ENCODE measurements around the gene ABCC4. TPM values are rescaled to one million over a fixed set of nuclear protein-coding genes. Genes with fewer than 3 reads are reported as not detected.

The ABCC4 gene
- total RNA-seq, 1 experiment from 2014 or later, result 26.3 TPM

GRCh38 chr13:95195146-95195545 is 106.1 kb downstream of the ABCC4 start:
- H3K27me3 ChIP-seq (ENCODE audit: insufficient read depth, low read length), result no peaks in the 10 kb centered on the region
- H3K27ac ChIP-seq (ENCODE audit: low read depth, low read length), result no peak overlapping the region
- H3K4me3 ChIP-seq (replicated peaks in 1 of 2; ENCODE audit: low read depth in 1 of 2, low read length in 2 of 2), result no peak overlapping the region
- H3K4me1 ChIP-seq (ENCODE audit: control insufficient read depth in 1 of 2, insufficient read depth in 2 of 2, low read length in 2 of 2), result no peaks in the 10 kb centered on the region
- no peaks in the 10 kb centered on the region for H3K9me2 ChIP-seq (ENCODE audit: insufficient read depth)
- H3K9ac ChIP-seq (ENCODE audit: low read length), result no peak overlapping the region
- H4K20me1 ChIP-seq (ENCODE audit: insufficient read depth), result no peaks in the 10 kb centered on the region
- BruUV-seq (replicated peaks), result no TSS peak
- intact Hi-C loops (cut with micrococcal nuclease), result no loop called here
- H3K4me2 ChIP-seq (ENCODE audit: low read length), result no peak overlapping the region
- H3K9me3 ChIP-seq (ENCODE audit: control insufficient read depth in 1 of 2, insufficient read depth in 1 of 2, low read depth in 1 of 2, low read length in 2 of 2), result no peaks in the 10 kb centered on the region
- peaks cover 15% of the 10 kb centered on the region; the same call in 1 of the 2 replicates for H3K79me2 ChIP-seq (ENCODE audit: insufficient read depth, low read length)
- no peak overlapping the region for H2AFZ ChIP-seq (ENCODE audit: low read depth, low read length, poor library complexity, severe bottlenecking)
- ChIA-PET RAD21 (ENCODE audit: low non-redundant PET in 1 of 2, low total read pairs in 2 of 2, uncharacterized antibody in 2 of 2, unreplicated experiment in 2 of 2) (no interaction called here), CTCF (interaction anchor here (1.1 kb wide), 1 partner anchor 14 kb away, joined by 3 read pairs; no protein-coding TSS in a partner anchor), POLR2A (no interaction called here)
- H3K36me3 ChIP-seq (ENCODE audit: control insufficient read depth in 1 of 2, insufficient read depth in 2 of 2, low read length in 2 of 2), result no peaks in the 10 kb centered on the region
- DNase-seq (ENCODE audit: low read depth, low spot score), result no peak
- TF ChIP-seq RAD21 (IDR thresholded peaks at IDR 0.05; ENCODE audit: low read depth), result no peak
- no peak for TF ChIP-seq POLR2A (IDR thresholded peaks at IDR 0.05; ENCODE audit: borderline replicate concordance, extremely low read depth, insufficient read depth, insufficient read length)
- TF ChIP-seq, protein P1, sequence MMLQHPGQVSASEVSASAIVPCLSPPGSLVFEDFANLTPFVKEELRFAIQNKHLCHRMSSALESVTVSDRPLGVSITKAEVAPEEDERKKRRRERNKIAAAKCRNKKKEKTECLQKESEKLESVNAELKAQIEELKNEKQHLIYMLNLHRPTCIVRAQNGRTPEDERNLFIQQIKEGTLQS (IDR thresholded peaks at IDR 0.05), result no peak
- no peak for TF ChIP-seq JUND (IDR thresholded peaks at IDR 0.05)
- TF ChIP-seq ZNF274 (IDR thresholded peaks at IDR 0.05; ENCODE audit: low read depth, low read length), result no peak
- TF ChIP-seq, protein P2, sequence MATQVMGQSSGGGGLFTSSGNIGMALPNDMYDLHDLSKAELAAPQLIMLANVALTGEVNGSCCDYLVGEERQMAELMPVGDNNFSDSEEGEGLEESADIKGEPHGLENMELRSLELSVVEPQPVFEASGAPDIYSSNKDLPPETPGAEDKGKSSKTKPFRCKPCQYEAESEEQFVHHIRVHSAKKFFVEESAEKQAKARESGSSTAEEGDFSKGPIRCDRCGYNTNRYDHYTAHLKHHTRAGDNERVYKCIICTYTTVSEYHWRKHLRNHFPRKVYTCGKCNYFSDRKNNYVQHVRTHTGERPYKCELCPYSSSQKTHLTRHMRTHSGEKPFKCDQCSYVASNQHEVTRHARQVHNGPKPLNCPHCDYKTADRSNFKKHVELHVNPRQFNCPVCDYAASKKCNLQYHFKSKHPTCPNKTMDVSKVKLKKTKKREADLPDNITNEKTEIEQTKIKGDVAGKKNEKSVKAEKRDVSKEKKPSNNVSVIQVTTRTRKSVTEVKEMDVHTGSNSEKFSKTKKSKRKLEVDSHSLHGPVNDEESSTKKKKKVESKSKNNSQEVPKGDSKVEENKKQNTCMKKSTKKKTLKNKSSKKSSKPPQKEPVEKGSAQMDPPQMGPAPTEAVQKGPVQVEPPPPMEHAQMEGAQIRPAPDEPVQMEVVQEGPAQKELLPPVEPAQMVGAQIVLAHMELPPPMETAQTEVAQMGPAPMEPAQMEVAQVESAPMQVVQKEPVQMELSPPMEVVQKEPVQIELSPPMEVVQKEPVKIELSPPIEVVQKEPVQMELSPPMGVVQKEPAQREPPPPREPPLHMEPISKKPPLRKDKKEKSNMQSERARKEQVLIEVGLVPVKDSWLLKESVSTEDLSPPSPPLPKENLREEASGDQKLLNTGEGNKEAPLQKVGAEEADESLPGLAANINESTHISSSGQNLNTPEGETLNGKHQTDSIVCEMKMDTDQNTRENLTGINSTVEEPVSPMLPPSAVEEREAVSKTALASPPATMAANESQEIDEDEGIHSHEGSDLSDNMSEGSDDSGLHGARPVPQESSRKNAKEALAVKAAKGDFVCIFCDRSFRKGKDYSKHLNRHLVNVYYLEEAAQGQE (IDR thresholded peaks at IDR 0.05; ENCODE audit: low read depth), result no peak
- TF ChIP-seq, protein P3, sequence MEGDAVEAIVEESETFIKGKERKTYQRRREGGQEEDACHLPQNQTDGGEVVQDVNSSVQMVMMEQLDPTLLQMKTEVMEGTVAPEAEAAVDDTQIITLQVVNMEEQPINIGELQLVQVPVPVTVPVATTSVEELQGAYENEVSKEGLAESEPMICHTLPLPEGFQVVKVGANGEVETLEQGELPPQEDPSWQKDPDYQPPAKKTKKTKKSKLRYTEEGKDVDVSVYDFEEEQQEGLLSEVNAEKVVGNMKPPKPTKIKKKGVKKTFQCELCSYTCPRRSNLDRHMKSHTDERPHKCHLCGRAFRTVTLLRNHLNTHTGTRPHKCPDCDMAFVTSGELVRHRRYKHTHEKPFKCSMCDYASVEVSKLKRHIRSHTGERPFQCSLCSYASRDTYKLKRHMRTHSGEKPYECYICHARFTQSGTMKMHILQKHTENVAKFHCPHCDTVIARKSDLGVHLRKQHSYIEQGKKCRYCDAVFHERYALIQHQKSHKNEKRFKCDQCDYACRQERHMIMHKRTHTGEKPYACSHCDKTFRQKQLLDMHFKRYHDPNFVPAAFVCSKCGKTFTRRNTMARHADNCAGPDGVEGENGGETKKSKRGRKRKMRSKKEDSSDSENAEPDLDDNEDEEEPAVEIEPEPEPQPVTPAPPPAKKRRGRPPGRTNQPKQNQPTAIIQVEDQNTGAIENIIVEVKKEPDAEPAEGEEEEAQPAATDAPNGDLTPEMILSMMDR (IDR thresholded peaks at IDR 0.05 in 2 of 3, conservative IDR thresholded peaks at IDR 0.05 in 1 of 3; ENCODE audit: borderline replicate concordance in 1 of 3, insufficient read depth in 1 of 3, low read depth in 2 of 3, low read length in 2 of 3), result no peak
- ATAC-seq, result no peak
